ENCODE data around the gene TMEM35B. TPM values are rescaled to one million over a fixed set of nuclear protein-coding genes. Genes with fewer than 3 reads are reported as not detected.

TMEM35B gene
- polyA plus RNA-seq: 100 to 1,000 TPM; 124 to 214 (median 186) TPM

DNA sequence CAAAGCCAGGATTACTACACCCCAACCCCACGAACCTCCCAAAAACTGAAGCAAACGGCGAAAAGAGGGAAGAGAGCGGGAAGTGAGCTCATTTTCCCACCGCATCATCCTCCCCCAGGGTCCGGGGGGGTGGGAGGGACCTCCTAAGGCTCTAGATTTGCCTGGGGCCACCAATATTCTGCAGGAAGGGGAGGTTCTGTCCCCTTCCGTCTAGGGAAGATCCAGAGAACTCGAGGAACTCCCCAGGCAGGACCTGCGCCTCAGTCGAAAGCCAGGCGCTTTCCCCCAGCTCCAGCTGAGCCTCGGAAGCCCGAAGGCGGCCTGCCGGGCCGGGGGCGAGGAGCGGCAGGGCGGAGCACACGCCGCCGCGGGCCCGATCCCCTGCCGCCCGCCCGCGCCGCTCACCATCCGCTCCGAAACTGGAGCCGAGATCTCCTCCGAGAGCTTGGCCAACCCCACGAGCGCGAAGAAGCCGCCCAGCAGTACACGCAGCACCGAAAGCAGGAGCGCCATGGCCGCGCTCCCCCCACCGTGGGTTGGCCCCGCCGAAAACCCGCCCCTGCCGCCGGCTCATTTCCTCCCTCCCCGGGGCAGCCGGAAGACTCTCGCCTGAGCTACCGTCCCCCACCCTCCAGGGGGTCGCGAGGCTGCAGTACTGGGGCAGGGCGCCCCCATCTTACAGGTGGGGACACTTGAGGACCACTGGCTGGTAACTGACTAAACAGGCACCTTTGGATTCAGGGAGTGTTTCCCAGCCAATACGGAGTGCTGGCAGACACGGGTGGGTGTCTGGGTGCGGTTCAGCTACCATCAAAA lies at the start of gene TMEM35B:
Gene TMEM35B (minus strand): TSS at position 555 of the 816 bp plus-strand sequence. CDS start 42 bp downstream, at position 513.
- Mint-ChIP-seq H3K27me3 (ENCODE audit: low read depth in 3 of 3) (no peaks in the 10 kb centered on the region), H3K4me1 (peaks cover 40 to 55% of the 10 kb centered on the region in 2 donors), H3K4me3 (peak within 1 kb of the TSS; percentile 97 to 99 (median 99)), H3K36me3 (peaks cover 0 to 12% (median 4%) of the 10 kb centered on the region in 3 donors), H3K27ac (peak within 1 kb of the TSS; percentile 92 to 99 (median 96)), H3K9me3 (no peaks in the 10 kb centered on the region)
- DNase-seq: peak; percentile 81 to 84 (median 83)

- Mint-ChIP-seq H3K27ac (no peak overlapping the region), H3K36me3 (peaks cover 0 to 7% (median 0%) of the 10 kb centered on the region in 3 donors), H3K27me3 (ENCODE audit: low read depth in 3 of 3) (peaks cover 0 to 6% (median 4%) of the 10 kb centered on the region in 3 donors), H3K4me1 (peaks cover 30 to 36% of the 10 kb centered on the region in 2 donors), H3K4me3 (no peak overlapping the region), H3K9me3 (peaks cover 0 to 5% (median 3%) of the 10 kb centered on the region in 6 donors)
- no peak for DNase-seq
Observed at GRCh38 chr1:35033346-35033745, 48.2 kb upstream of the TMEM35B start.

DNA sequence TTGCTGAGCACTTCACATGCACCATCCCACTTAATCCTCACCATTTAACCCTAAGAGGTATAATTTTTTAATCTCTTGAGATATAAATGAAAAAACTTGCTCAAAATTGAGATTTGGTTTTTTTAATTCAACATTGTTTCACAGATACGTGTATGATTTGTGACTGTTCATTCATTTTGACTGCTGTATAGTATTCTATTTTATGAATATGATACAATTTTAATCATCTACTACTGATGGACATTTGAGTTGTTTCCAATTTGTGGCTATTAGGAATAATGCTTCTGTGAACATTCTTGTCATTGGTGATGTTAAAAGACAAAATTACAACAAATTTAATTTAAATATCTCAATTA lies 47.2 kb upstream of the TMEM35B start:
- peaks cover 34 to 42% of the 10 kb centered on the region in 2 donors for H3K4me1 Mint-ChIP-seq
- peak overlapping the region in 1 of 6 donors; percentile 37 for H3K27ac Mint-ChIP-seq
- DNase-seq: no peak
- peaks cover 0 to 6% (median 4%) of the 10 kb centered on the region in 3 donors for H3K27me3 Mint-ChIP-seq (ENCODE audit: low read depth in 3 of 3)
- peaks cover 2 to 9% (median 4%) of the 10 kb centered on the region in 3 donors for H3K36me3 Mint-ChIP-seq
- peak overlapping the region; percentile 27 to 100 (median 57) for H3K4me3 Mint-ChIP-seq
- peaks cover 0 to 5% (median 3%) of the 10 kb centered on the region in 6 donors for H3K9me3 Mint-ChIP-seq

DNA sequence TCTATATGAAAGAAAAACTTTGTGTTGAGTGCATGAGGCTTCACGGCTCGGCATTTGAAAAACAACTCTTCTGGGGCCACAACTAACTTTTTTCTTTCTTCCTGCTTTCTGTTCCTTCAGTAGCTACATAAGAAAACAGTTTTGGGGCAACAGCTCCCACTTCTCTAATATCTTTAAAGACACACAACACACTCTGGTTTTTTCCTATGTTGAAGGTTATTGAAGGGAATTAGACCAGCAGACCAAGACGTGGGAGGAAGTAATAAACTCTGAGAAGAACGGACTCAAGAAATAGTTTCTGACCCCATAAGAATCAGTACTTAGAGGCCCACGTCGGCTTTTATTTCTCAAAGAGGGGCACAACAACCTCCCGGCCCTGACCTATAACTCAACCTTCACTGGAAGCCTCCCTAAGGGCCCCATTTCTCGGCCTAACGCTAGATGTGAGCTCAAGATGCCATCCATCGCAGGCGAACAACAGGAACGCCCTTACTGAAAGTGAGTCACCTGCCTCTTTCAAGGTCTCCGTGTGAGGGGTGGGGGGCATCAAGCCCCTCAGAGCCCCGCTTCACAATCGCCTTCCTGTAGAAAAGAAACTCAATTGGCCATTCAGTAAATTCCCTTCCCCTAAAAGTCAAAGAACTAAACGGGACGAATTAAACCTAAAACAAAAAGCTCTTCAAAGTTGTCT lies 45.8 kb upstream of the TMEM35B start:
- Mint-ChIP-seq H3K27me3 (ENCODE audit: low read depth in 3 of 3) (peaks cover 0 to 4% (median 3%) of the 10 kb centered on the region in 3 donors), H3K36me3 (peaks cover 12 to 15% (median 13%) of the 10 kb centered on the region in 3 donors), H3K4me3 (peak overlapping the region; percentile 98 to 100 (median 100)), H3K4me1 (peaks cover 43 to 54% of the 10 kb centered on the region in 2 donors), H3K27ac (peak overlapping the region; percentile 94 to 99 (median 97)), H3K9me3 (peaks cover 0 to 5% (median 3%) of the 10 kb centered on the region in 6 donors)
- DNase-seq: peak in 2 of 3 donors; percentile 0 to 5

- no peak for DNase-seq
- H3K4me1 Mint-ChIP-seq: peaks cover 46 to 60% of the 10 kb centered on the region in 2 donors
- H3K27ac Mint-ChIP-seq: peak overlapping the region; percentile 94 to 99 (median 97)
- H3K36me3 Mint-ChIP-seq: peaks cover 13 to 19% (median 16%) of the 10 kb centered on the region in 3 donors
- H3K27me3 Mint-ChIP-seq (ENCODE audit: low read depth in 3 of 3): peaks cover 0 to 4% (median 3%) of the 10 kb centered on the region in 3 donors
- peak overlapping the region; percentile 98 to 100 (median 100) for H3K4me3 Mint-ChIP-seq
- peaks cover 0 to 5% (median 3%) of the 10 kb centered on the region in 6 donors for H3K9me3 Mint-ChIP-seq
Observed at GRCh38 chr1:35030338-35030737, 45.2 kb upstream of the TMEM35B start.

DNA sequence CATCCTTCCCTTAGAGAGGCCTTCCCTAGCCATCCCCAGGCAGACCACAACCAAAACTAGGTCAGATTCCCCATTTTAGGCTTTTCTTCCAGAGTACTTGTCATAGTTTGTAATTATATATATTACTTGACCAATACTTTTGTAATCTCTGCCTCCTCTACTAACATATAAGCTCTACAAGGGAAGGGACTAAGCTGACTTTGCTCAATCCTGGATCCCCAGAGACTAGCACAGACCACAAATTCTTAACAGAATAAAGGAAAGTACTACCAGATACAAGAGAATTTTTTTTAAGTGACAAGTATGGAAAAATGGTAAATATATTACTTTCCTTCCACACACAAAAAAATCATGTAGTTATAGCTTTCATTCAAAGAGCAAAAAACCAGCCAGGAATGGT lies 44.6 kb upstream of the TMEM35B start:
- DNase-seq: no peak
- Mint-ChIP-seq H3K9me3 (peaks cover 0 to 5% (median 3%) of the 10 kb centered on the region in 6 donors), H3K4me3 (peak overlapping the region; percentile 98 to 100 (median 100)), H3K4me1 (peaks cover 46 to 61% of the 10 kb centered on the region in 2 donors), H3K36me3 (peaks cover 13 to 19% (median 16%) of the 10 kb centered on the region in 3 donors), H3K27ac (peak overlapping the region; percentile 55 to 98 (median 90)), H3K27me3 (ENCODE audit: low read depth in 3 of 3) (peaks cover 0 to 4% (median 3%) of the 10 kb centered on the region in 3 donors)

GRCh38 chr1:35016406-35016805 lies 31.3 kb upstream of the TMEM35B start:
- H3K4me3 Mint-ChIP-seq: no peak overlapping the region
- H3K27me3 Mint-ChIP-seq (ENCODE audit: low read depth in 3 of 3): no peaks in the 10 kb centered on the region
- peaks cover 11 to 21% (median 16%) of the 10 kb centered on the region in 3 donors for H3K36me3 Mint-ChIP-seq
- no peak for DNase-seq
- H3K27ac Mint-ChIP-seq: no peak overlapping the region
- no peaks in the 10 kb centered on the region for H3K4me1 Mint-ChIP-seq
- H3K9me3 Mint-ChIP-seq: no peaks in the 10 kb centered on the region

DNA sequence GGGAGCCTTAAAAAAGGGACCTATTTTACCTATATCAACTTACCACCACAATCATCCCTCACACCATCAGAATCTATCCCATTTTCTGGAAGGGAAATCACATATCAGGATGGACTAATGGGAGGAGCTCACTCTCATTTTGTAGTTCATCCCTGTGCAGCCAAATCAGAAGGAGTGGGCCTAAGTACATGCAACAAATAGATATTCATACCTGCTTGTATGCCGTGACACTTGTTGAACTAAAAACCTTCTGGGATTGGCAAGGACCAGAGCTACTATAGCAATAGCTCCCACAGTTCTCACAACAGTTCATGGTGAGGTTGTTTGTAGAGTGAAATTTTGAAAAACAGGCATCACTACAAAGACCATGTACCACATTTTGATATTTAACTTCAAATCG lies 29.3 kb upstream of the TMEM35B start:
- H3K4me3 Mint-ChIP-seq: no peak overlapping the region
- no peak for DNase-seq
- no peaks in the 10 kb centered on the region for H3K9me3 Mint-ChIP-seq
- peaks cover 17 to 33% (median 27%) of the 10 kb centered on the region in 3 donors for H3K36me3 Mint-ChIP-seq
- no peaks in the 10 kb centered on the region for H3K4me1 Mint-ChIP-seq
- H3K27ac Mint-ChIP-seq: no peak overlapping the region
- H3K27me3 Mint-ChIP-seq (ENCODE audit: low read depth in 3 of 3): no peaks in the 10 kb centered on the region

GRCh38 chr1:35005711-35006110 lies 20.6 kb upstream of the TMEM35B start:
- DNase-seq: no peak
- no peaks in the 10 kb centered on the region for H3K9me3 Mint-ChIP-seq
- H3K36me3 Mint-ChIP-seq: peaks cover 14 to 43% (median 19%) of the 10 kb centered on the region in 3 donors
- no peak overlapping the region for H3K4me3 Mint-ChIP-seq
- no peaks in the 10 kb centered on the region for H3K27me3 Mint-ChIP-seq (ENCODE audit: low read depth in 3 of 3)
- no peak overlapping the region for H3K27ac Mint-ChIP-seq
- H3K4me1 Mint-ChIP-seq: no peaks in the 10 kb centered on the region

DNA sequence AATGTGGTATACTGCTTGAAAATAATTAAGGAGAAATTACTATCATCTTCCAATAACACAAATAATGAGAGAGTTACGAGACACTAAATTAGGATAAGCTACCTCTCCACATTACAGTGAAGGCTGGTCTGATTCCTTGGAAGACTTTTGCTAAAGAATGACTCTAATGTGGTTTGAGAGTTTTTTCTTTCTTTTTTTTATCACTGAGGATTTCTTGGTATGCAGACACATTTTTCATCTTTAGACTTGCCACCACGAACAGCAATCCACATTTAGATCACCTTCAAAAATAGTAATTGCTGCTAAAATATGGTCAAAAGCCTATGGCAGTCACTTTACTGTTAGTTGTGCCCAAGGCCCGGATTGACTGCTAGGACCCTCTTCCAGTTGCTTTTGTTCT lies 16.6 kb upstream of the TMEM35B start:
- Mint-ChIP-seq H3K4me3 (no peak overlapping the region), H3K9me3 (no peaks in the 10 kb centered on the region), H3K36me3 (peaks cover 14 to 48% (median 26%) of the 10 kb centered on the region in 3 donors), H3K4me1 (peaks cover 0 to 4% of the 10 kb centered on the region in 2 donors), H3K27ac (no peak overlapping the region), H3K27me3 (ENCODE audit: low read depth in 3 of 3) (no peaks in the 10 kb centered on the region)
- no peak for DNase-seq

GRCh38 chr1:34994878-34995277 lies 9.7 kb upstream of the TMEM35B start:
- Mint-ChIP-seq H3K9me3 (no peaks in the 10 kb centered on the region), H3K4me3 (no peak overlapping the region), H3K27ac (no peak overlapping the region)

DNA sequence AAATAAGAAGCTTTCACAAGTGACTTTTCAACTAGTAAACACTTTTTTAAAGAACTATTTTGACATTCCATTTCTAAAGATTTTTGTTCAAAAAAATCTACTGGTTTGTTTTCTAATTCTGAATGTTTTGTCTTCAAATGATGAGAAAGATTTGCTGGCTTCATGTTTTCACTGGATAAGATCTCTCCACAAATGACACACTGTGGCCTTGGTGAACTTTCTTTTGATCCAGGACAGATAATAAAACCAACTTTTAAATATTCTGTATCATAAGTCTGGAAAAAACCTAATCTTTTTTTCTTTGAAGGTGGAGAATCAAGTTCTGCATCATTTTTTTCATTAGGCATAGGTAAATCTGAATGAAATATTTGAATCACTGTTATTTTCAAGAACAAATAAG lies 3.4 kb upstream of the TMEM35B start:
- H3K4me3 Mint-ChIP-seq: no peak overlapping the region
- H3K36me3 Mint-ChIP-seq: peaks cover 0 to 7% (median 4%) of the 10 kb centered on the region in 3 donors
- no peak for DNase-seq
- H3K9me3 Mint-ChIP-seq: no peaks in the 10 kb centered on the region
- peak overlapping the region in 1 of 6 donors; percentile 14 for H3K27ac Mint-ChIP-seq
- H3K27me3 Mint-ChIP-seq (ENCODE audit: low read depth in 3 of 3): no peaks in the 10 kb centered on the region
- H3K4me1 Mint-ChIP-seq: peaks cover 21 to 24% of the 10 kb centered on the region in 2 donors

More at GRCh38 chr1:34994878-34995277, 9.7 kb upstream of the TMEM35B start:
- Mint-ChIP-seq H3K36me3 (peaks cover 5 to 24% (median 19%) of the 10 kb centered on the region in 3 donors), H3K27me3 (ENCODE audit: low read depth in 3 of 3) (no peaks in the 10 kb centered on the region), H3K4me1 (peaks cover 0 to 7% of the 10 kb centered on the region in 2 donors)
- no peak for DNase-seq

DNA sequence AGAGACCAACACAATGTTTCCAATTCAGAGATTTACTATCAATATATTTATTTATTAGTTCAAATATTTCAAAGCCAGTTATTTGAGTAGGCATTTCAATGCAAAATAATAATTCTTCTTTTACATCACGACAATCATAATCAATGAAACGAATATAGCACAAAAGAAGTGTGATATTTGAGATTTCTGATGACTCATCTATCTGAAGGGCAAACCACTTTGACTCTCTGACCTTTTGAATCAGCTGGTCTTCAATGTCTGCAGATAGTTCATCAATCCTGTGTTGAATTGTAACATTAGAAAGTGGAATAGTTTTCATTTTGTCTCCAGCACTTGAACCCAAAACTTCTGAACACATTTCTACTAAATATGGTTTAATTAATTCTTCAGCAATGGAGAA lies 3.0 kb upstream of the TMEM35B start:
- peak overlapping the region in 2 of 6 donors; percentile 14 to 60 for H3K27ac Mint-ChIP-seq
- peaks cover 25 to 26% of the 10 kb centered on the region in 2 donors for H3K4me1 Mint-ChIP-seq
- peaks cover 0 to 7% (median 4%) of the 10 kb centered on the region in 3 donors for H3K36me3 Mint-ChIP-seq
- no peaks in the 10 kb centered on the region for H3K9me3 Mint-ChIP-seq
- H3K27me3 Mint-ChIP-seq (ENCODE audit: low read depth in 3 of 3): no peaks in the 10 kb centered on the region
- DNase-seq: no peak
- no peak overlapping the region for H3K4me3 Mint-ChIP-seq

Measured in immature natural killer cell (primary cell).